GM18870 (cell line): ENCODE results near the gene TRIM38.
"Not testable (repeated sequence)": the region's sequence is repeated elsewhere in the genome, so short reads cannot be mapped to it uniquely, and the experiment has no call there.

Experiments used
- ATAC-seq: cut with Tn5 transposase; IDR thresholded peaks from one replicate; pipeline ENCODE4 v1.9.1; 2021; ENCODE audit warnings: moderate library complexity; ENCODE audit not compliant: unreplicated experiment

The TRIM38 gene

DNA sequence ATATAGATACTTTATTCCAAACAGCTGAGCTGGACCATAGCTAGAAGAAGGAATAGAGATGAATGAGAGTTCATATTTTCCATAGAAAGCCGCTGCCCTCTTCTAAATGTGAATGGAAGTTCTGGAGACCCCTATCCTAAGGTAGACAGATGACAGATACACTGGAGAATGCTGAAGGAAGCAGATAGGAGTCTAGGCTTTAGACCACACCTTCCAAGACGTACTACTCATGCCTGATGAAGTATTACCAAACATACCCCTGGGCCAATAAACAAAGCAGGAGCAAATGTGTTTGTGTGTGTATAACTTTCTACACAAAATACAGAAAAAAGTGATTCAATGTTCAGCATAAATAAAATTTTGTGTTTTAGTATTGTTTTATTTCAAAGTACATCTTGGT, 23.0 kb upstream of the TRIM38 start:
- no peak for ATAC-seq

DNA sequence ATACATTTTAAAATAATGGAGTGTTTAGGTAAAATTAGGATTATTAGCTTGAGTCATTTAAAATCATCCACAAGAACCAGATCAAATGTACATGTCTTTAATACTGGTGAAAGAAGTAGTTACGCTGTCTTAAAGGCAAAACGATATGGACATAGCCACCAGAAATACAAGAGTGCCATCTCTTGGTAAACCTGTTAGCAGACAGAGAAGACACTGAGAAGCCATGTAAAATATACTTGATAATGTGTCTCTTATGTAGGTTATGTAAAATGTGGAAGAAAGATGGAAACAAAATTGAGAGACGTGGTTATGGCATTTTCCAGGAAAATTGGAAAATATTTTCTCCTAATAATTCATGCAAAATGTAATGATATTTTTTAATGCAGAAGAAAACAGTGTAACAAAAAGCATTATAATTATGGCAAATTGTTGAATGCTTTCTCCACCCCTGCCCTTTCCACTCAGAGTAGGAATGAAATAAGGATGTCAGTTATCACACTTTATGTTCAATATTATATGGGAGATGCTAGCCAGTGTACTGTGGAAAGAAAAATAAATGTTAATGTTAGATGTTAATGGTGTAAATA, 19.9 kb upstream of the TRIM38 start:
- ATAC-seq, result no peak

GRCh38 chr6:25943887-25944286, 18.7 kb upstream of the TRIM38 start:
- ATAC-seq, result no peak

GRCh38 chr6:25944688-25945574, 17.7 kb upstream of the TRIM38 start:
- peak; percentile 91 for ATAC-seq

- not testable (repeated sequence) for ATAC-seq
These were observed 16.9 kb upstream of the TRIM38 start for GRCh38 chr6:25945738-25946137.

DNA sequence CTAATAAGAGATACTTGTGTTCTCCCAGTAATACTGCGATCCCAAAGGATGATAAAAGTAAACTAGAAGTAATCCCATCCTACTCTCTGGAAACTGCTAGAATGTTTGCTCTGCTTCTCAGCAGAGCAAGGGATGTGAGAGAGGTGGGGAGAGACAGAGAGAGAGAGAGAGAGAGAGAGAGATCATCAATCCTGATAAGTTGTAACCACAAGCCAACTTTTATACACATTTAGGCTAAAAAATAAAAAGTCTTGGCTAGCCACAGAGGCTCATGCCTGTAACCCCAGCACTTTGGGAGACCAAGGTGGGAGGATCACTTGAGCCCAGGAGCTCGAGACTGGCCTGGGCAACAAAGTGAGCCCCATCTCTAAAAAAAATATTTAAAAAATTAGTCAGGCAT, 16.0 kb upstream of the TRIM38 start:
- no peak for ATAC-seq

DNA sequence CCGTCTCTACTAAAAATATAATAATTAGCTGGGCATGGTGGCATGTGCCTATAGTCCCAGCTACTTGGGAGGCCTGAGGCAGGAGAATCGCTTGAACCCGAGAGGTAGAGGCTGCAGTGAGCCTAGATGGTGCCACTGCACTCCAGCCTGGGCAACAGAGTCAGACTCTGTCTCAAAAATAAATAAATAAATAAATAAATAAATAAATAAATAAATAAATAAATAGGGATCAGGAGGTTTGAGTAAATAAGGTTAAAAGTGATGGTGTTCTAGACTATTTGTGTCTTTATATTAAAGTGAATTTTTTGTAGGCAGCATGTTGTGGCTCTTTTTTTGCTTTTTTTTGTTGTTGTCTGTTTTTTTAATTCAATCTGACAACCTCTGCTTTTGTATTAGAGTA, 15.1 kb upstream of the TRIM38 start:
- ATAC-seq, result not testable (repeated sequence)

- no peak for ATAC-seq
These were observed 12.9 kb upstream of the TRIM38 start for GRCh38 chr6:25949695-25950094.

DNA sequence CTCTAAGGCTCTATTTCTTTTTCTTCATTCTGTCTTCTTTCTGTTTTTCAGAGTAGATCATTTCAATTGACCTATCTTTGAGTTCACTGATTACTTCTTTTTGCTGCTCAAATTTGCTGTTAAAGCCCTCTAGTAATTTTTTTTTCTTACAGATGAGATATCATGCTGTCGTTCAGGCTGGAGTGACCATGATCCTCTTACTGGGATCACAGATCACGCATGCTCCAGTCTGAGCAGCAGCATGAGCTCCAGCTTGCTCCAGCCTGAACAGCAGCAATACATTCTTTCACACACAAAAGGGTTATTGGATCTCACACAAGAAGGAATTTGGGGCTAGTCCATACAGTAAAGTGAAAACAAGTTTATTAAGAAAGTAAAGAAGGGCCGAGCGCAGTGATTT, 12.3 kb upstream of the TRIM38 start:
- no peak for ATAC-seq

GRCh38 chr6:25951296-25952032, 11.1 kb upstream of the TRIM38 start:
- no peak for ATAC-seq

DNA sequence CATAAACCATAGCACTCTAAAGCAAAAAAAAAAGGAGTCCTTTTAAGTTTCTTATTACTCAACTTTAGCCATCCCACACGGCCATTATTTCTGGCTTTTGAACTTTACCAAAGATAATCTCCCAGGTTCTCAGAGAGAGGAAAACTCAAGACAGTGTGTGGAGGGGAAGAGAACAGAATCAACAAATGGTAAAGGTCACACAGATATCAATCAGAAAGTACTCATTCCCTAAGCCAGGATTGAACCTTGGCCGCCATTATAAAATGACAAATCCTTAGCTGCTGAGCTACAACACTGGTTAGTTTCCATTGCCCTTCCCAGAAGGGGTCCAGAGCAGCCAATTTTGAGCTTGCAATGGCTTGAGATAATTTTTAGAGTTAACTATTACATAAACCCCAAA, 10.1 kb upstream of the TRIM38 start:
- no peak for ATAC-seq

GRCh38 chr6:25953733-25954132, 8.9 kb upstream of the TRIM38 start:
- no peak for ATAC-seq

GRCh38 chr6:25954756-25955155, 7.8 kb upstream of the TRIM38 start:
- ATAC-seq, result no peak

- ATAC-seq, result no peak
These were observed 6.4 kb upstream of the TRIM38 start for GRCh38 chr6:25956226-25956625.

DNA sequence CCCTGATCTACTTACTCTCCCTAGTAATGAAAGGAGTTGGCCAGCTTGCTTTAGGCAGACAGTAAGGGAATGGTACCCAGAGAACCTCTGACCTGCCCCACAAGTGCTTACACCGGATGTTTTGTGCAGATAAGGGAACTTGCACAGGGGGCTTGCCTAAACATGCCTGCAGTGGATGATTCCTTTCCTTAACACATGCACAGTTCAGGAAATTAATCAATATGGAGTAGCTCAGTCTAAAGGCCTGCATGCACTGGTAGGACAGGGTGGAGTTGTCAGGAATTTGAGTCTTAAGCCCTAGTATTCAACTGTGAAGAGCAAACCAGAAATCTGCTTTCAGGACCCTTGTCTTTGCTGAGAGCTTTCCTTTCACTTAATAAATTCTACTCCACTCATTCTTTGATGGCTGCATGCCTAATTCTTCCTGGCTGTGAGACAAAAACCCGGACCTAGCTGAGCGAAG, 3.9 kb upstream of the TRIM38 start:
- ATAC-seq, result no peak

DNA sequence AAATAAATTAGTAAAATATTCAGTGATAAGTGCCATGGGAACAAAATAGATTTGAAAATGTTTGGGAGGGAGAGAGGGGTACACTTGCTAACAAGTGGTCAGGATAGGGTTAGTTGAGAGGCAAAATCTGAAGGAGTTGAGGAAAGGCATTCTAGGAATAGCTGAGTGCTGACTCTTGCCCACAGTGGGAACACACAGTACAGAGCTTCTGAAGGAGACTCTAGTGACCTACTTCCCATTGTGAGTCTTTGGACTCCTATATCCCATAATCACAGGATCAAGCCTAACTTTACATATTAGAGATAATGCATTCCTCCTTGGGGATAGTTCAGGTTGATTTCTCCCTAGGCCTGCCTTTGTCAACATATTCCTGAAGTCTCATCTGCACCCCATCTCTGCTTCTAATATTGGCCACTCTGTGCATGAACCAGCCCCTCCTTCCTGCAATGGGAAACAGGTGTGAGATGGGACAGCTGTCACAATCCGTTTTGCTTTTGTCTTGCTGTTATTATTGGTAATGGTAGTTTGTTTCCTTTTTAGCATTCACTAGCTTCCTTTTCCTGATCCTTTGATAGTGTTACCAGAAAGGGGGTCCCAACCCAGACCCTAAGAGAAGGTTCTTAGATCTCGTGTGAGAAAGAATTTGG, 2.6 kb upstream of the TRIM38 start:
- ATAC-seq, result no peak

GRCh38 chr6:25960734-25961133, 1.9 kb upstream of the TRIM38 start:
- ATAC-seq, result no peak

GRCh38 chr6:25961619-25962148, 918 bp upstream of the TRIM38 start:
- no peak for ATAC-seq

GRCh38 chr6:25963426-25964123, 973 bp downstream of the TRIM38 start:
- ATAC-seq, result no peak

- no peak for ATAC-seq
These were observed 2.5 kb downstream of the TRIM38 start for GRCh38 chr6:25965058-25965457.
